Testis (tissue), 3 donors: Measurements from ENCODE around the gene SFXN1. TPM values are rescaled to one million over a fixed set of nuclear protein-coding genes. Genes with fewer than 3 reads are reported as not detected.

ENCODE experiments used
- DNase-seq: peaks from one replicate; pipeline ENCODE4 v3.0.0-alpha.2; 2019
- H3K27ac ChIP-seq, 2 donors: fragments of 200-600 bp; sonication (generic); one replicate each; pipeline ENCODE4 v1.5.1; 2019
- H3K27me3 ChIP-seq: fragments of 200-600 bp; sonication (generic); one replicate; pipeline ENCODE4 v1.5.1; 2019
- H3K36me3 ChIP-seq: fragments of 200-600 bp; sonication (generic); one replicate; pipeline ENCODE4 v1.5.1; 2017; ENCODE audit warnings: low read depth; ENCODE audit errors: missing control alignments
- H3K4me1 ChIP-seq: fragments of 200-600 bp; sonication (generic); one replicate; pipeline ENCODE4 v1.5.1; 2019
- H3K4me3 ChIP-seq, 2 donors: fragments of 200-600 bp; sonication (generic); one replicate each; pipeline ENCODE4 v1.5.1; 2017 to 2019
- H3K9me3 ChIP-seq: fragments of 200-600 bp; sonication (generic); one replicate; pipeline ENCODE4 v1.5.1; 2017
- POLR2A ChIP-seq: fragments of 450-650 bp; IDR thresholded peaks from one replicate; pipeline ENCODE4 v1.6.1; 2017; ENCODE audit warnings: antibody characterized with exemption, mild to moderate bottlenecking, moderate library complexity
- WGBS, 2 donors: methylation state at CpG; one replicate each; pipeline ENCODE4 v1.1.5; 2018; 5-methylcytosine and 5-hydroxymethylcytosine counted together
- intact Hi-C: fragments of 100-400 bp; cut with DNase I; formaldehyde crosslinking; loops from one replicate; pipeline ENCODE4 v1.15.1; 2023; ENCODE audit warnings: low total_unique reads
- polyA plus RNA-seq: library from polyadenylated mRNA; stranded (reverse); fragments of 350-450 nt; fragmentation: Illumina TruSeq; extraction: RNeasy Lipid Tissue Mini Kit (QIAGEN cat#74804); gene quantifications from one replicate; pipeline ENCODE4 v1.2.3, GENCODE V29; 2014; ENCODE audit warnings: low read depth, low replicate concordance; ENCODE audit not compliant: insufficient read depth
- total RNA-seq, 2 donors: library from RNA; depleted of rRNA; stranded (reverse); fragments of >200 nt; gene quantifications; one replicate each; pipeline ENCODE4 v1.2.3, GENCODE V29; 2016
- TF ChIP-seq, protein P1 (sequence below), 3 experiments: fragments of 450-650 bp in 2 of 3; fragments of 200-600 bp in 1 of 3; sonication (generic) in 1 of 3; IDR thresholded peaks; one replicate each; pipeline ENCODE4 v1.5.1; 2016 to 2019; ENCODE audit warnings: antibody characterized with exemption in 3 of 3, mild to moderate bottlenecking in 2 of 3, moderate library complexity in 1 of 3

The SFXN1 gene
- total and polyA plus RNA-seq, 3 donors from 2014 or later = 22.6 to 44.5 (median 29.3) TPM

DNA sequence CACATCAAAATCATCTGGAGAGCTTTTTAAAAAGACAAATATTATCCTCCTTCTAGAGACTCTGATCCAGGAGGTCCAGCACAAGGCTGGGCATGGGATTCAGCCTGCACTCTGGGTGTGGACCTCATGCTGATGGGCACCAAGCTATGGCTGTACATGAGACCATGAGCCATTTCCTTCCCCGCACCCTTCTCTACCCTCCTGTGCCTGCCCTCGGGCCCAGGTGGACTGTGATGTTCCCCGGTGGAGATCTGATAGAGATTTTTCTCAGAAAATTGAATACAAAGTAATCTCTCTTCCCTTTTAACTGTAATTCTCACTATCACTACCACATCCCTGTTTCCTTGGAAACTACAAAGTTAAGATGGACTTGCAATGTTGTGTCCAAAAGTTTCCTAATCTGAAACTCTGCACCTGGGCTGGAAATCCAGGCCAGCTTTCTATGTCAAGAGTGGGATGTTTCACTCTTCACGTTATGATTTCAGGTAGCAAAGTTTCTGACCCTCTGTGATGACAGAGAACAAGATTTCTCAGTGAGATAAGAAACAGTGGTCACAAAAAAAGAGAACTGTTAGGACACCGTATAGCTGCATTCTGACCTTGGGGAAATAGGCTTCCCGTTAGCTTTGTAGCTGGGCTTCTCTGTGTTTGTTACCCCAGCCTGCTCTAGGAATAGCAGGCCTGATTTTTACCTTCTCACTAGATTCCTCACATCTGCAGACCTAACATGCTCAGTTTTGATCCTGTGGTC lies 11.5 kb downstream of the SFXN1 start:
- intact Hi-C loops = no loop called here
- Histone ChIP-seq H3K36me3 (no peaks in the 10 kb centered on the region), H3K9me3 (no peaks in the 10 kb centered on the region), H3K27ac (no peak overlapping the region), H3K4me3 (no peak overlapping the region), H3K4me1 (no peaks in the 10 kb centered on the region), H3K27me3 (no peaks in the 10 kb centered on the region)
- WGBS, 2 donors = 62 to 70% methylated on average over 6 of the region's 6 CpGs
- DNase-seq = no peak
- TF ChIP-seq, protein P1, sequence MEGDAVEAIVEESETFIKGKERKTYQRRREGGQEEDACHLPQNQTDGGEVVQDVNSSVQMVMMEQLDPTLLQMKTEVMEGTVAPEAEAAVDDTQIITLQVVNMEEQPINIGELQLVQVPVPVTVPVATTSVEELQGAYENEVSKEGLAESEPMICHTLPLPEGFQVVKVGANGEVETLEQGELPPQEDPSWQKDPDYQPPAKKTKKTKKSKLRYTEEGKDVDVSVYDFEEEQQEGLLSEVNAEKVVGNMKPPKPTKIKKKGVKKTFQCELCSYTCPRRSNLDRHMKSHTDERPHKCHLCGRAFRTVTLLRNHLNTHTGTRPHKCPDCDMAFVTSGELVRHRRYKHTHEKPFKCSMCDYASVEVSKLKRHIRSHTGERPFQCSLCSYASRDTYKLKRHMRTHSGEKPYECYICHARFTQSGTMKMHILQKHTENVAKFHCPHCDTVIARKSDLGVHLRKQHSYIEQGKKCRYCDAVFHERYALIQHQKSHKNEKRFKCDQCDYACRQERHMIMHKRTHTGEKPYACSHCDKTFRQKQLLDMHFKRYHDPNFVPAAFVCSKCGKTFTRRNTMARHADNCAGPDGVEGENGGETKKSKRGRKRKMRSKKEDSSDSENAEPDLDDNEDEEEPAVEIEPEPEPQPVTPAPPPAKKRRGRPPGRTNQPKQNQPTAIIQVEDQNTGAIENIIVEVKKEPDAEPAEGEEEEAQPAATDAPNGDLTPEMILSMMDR (IDR thresholded peaks at IDR 0.05) = no peak
- no peak for TF ChIP-seq POLR2A

DNA sequence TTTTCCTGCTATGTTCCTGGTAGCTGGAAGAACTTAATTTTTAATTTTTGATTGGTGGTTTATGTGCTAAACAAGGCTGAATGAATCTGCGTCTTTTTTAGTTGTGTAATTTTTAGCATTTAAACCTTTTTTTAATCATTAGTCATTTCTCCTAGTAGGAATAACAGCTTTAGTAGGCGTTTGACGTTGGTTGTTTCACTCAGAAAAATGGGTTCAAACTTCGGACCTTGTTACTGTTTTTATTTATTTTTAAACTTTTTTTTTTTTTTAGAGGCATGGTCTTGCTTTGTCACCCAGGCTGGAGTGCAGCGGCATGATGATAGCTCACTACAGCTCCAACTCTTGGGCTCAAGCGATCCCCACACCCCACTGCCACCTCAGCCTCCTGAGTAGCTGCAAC lies 12.9 kb downstream of the SFXN1 start:
- Histone ChIP-seq H3K4me3 (no peak overlapping the region), H3K4me1 (no peaks in the 10 kb centered on the region), H3K9me3 (no peaks in the 10 kb centered on the region), H3K27me3 (no peaks in the 10 kb centered on the region), H3K36me3 (no peaks in the 10 kb centered on the region), H3K27ac (no peak overlapping the region)
- WGBS, 2 donors = 76 to 91% methylated on average over 6 of the region's 6 CpGs
- no peak for DNase-seq
- TF ChIP-seq, protein P1 (IDR thresholded peaks at IDR 0.05) = no peak
- no peak for TF ChIP-seq POLR2A
- intact Hi-C loops = no loop called here

DNA sequence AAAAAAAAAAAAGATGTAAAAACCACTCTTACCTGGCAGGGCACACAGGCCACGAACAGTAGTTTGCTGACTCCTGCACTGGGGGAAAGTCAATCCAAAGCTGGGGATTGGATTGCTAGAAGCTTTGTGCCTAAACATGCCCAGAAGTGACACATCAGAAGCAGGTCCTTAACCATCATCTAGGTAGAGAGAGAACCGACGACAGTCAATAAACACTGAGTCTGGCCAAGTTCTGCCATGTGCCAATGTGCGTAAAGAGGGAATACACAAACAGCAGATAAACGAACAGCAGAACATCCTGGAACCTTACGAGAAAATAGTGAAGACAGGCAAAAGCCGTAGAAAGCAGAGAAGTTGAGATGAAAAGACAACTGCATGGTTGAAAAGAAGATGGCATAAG lies 14.9 kb downstream of the SFXN1 start:
- Histone ChIP-seq H3K36me3 (no peaks in the 10 kb centered on the region), H3K4me3 (no peak overlapping the region), H3K27me3 (no peaks in the 10 kb centered on the region), H3K27ac (no peak overlapping the region), H3K4me1 (no peaks in the 10 kb centered on the region), H3K9me3 (no peaks in the 10 kb centered on the region)
- TF ChIP-seq, protein P1 (IDR thresholded peaks at IDR 0.05) = no peak
- TF ChIP-seq POLR2A = no peak
- no peak for DNase-seq
- 90 to 91% methylated on average over 7 of the region's 7 CpGs for WGBS, 2 donors
- intact Hi-C loops = no loop called here

DNA sequence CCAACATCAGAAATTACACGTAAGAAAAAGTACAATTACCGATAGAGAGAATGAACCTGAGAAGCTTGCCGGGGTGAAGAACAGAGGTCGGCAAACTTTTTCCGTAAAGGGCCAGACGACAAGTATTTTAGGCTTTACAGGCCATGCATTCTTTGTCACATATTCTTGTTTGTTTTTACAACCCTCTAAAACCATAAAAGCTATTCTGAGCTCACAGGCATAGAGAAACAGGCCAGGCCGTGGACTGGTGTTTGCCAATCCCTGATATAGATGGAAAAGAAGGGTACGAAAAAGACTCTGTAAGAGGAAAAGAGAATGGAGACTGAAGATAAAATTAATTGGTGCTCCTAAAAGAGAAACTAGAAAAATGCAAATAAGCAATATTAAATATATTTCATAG lies 15.4 kb downstream of the SFXN1 start:
- H3K27ac ChIP-seq = no peak overlapping the region
- no peaks in the 10 kb centered on the region for H3K9me3 ChIP-seq
- no peak overlapping the region for H3K4me3 ChIP-seq
- 92 to 94% methylated on average over 8 of the region's 8 CpGs for WGBS, 2 donors
- H3K36me3 ChIP-seq = no peaks in the 10 kb centered on the region
- H3K4me1 ChIP-seq = no peaks in the 10 kb centered on the region
- H3K27me3 ChIP-seq = no peaks in the 10 kb centered on the region
- intact Hi-C loops = no loop called here
- DNase-seq = no peak
- TF ChIP-seq, protein P1 (IDR thresholded peaks at IDR 0.05) = no peak
- TF ChIP-seq POLR2A = no peak
